DMS153 treated with DMSO at 0.1 percent for 48 hours (cell line): ENCODE measurements around the gene ACP3.

ENCODE experiments used
- DNase-seq: peaks from one replicate; lab custom pipeline; 2025; ENCODE audit not compliant: unreplicated experiment; lab: John Stamatoyannopoulos, UW

ACP3 gene

GRCh38 chr3:132405609-132406299, 88.5 kb downstream of the ACP3 start:
- no peak for DNase-seq

- no peak for DNase-seq
Observed at GRCh38 chr3:132406587-132406986, 89.4 kb downstream of the ACP3 start.

- DNase-seq, result no peak
Observed at GRCh38 chr3:132407025-132407424, 89.8 kb downstream of the ACP3 start.
